HG02610 (cell line): ENCODE data around the gene THAP12.

Experiments used
- ATAC-seq: cut with Tn5 transposase; IDR thresholded peaks from one replicate; pipeline ENCODE4 v1.9.1; 2021; ENCODE audit warnings: mild to moderate bottlenecking, moderate library complexity; ENCODE audit not compliant: unreplicated experiment

THAP12 gene

DNA sequence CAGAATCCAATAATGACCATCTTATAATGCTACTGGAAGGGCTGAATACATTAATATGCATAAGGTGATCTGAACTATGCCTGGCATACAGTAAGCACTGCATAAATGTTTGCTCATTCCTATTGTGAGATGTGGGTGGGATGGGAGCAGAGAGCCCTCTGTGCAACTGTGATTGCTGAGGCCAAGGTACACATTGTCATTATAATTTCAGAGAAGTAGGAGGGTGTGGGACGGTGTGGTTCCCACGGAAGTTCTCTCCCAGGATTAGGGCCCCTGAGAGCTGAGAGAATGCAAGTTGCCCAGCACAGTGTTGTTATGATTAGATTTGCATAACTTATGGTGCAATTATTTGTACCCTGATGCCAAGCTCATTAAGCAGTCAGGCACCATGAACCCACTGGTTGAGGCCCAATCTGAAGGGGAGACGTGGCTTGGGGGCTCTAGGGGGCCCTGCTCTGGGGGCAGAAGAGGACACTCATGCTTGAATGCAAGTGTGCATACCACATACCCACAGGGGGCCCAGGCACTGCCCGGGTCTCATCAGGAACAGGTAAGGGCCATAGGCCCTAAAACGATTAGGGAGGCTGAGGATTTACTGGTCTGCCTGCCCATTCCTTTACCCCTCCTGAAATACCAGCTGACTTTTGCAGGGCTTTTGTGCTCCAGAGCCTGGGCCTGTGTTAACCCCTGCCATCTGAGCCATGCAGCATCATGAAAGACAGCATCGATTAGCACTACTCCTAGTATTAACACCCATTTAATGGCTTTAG, 72.8 kb downstream of the THAP12 start:
- ATAC-seq, result no peak

DNA sequence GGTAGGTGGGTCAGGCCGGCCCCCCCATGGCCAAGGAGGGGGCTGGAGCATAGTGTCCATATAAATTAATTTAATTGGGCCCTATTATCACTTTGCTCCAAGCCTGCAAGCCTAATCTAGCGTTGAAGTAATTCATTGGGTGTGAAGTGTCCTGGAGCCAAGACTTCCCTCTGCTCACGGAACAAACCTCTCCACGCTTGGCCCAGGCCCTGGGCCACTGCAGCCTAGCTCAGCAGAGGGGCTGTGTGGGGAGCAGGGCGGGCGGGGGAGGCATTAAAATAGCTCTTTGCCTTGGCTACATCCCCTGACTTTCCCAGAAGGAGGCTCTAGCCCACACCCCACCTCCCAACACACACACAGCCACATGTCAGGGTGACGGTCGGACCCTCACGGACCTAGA, 73.5 kb downstream of the THAP12 start:
- ATAC-seq, result no peak

DNA sequence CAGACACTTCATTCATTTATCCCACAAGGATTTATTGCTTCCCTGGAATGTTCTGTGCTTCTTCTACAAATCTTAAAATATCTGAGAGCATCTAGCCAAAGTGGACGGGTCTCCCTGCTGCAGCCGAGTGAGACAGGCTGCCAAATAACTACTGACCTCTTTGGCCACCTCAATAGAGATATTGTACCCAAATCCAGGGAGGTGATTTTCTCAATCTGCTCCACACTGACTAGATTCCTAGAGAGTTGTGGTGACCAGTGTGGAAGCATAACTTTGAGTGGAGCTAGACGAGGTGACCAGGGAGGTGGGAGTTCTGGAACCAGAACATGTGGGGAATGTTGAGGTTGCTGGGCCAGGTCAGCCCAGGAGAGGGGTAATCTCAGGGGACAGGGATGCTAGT, 77.5 kb downstream of the THAP12 start:
- ATAC-seq, result no peak

DNA sequence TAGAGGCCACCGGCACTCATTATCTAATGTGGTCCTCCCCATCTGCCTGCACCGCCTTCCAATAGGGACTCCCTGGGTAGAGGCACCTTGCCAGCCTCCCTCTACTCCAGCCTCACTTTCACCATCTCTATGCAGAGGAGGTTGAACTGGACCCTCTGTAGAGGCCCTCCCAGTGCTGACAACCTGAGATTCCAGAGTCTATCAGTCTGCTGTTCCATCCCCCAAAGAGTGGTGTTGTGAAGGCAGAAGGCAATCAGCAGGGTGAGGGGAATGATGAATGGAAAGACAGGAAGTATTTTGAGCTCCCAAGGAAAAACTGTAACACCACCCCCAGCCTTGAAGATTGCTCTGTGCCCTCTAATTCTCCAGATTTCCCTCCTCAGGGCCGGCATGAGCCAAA, 77.9 kb downstream of the THAP12 start:
- no peak for ATAC-seq
